H1 (cell line): Measurements from ENCODE around the gene PIK3R4. TPM values are rescaled to one million over a fixed set of nuclear protein-coding genes. Genes with fewer than 3 reads are reported as not detected.

ENCODE experiments used
- JUND ChIP-seq: IDR thresholded peaks from 2 replicates; pipeline ENCODE4 v1.6.1; 2011; ENCODE audit warnings: mild to moderate bottlenecking, improper control_type of control experiment, low read length
- RFX5 ChIP-seq: IDR thresholded peaks from 2 replicates; pipeline ENCODE4 v1.6.1; 2011; ENCODE audit warnings: low read depth, low read length, improper control_type of control experiment, borderline replicate concordance
- RNF2 ChIP-seq: fragments of 200-900, 300-1000 bp; sonication (generic); IDR thresholded peaks from 2 replicates; pipeline ENCODE4 v1.7.1; 2016; ENCODE audit warnings: borderline replicate concordance, low read depth, mild to moderate bottlenecking, antibody characterized with exemption, low read length; ENCODE audit not compliant: poor library complexity, severe bottlenecking; ENCODE audit errors: missing control alignments
- SUZ12 ChIP-seq: fragments of 200-600 bp; sonication (generic); IDR thresholded peaks from 2 replicates; pipeline ENCODE4 v1.6.1; 2012; ENCODE audit warnings: mild to moderate bottlenecking, inconsistent platforms, low read length, moderate library complexity, mixed read lengths
- ZNF274 ChIP-seq: IDR thresholded peaks from 2 replicates; pipeline ENCODE4 v1.7.0; 2012; ENCODE audit warnings: low read length, borderline replicate concordance; ENCODE audit errors: extremely low read depth
- polyA plus RNA-seq, 7 experiments: library from polyadenylated mRNA; depleted of rRNA in 3 of 7; stranded (reverse) in 5 of 7; unstranded in 2 of 7; fragments of >200 nt in 5 of 7; fragments of 200-250 nt in 2 of 7; gene quantifications; 1 replicate in 5 of 7; 2 replicates in 1 of 7; 4 replicates in 1 of 7; pipeline versions ENCODE4 v1.2.1 to v1.2.3, GENCODE V29; 2011 to 2013; ENCODE audit warnings: missing spikeins in 2 of 7, mixed read lengths in 2 of 7
- total RNA-seq: library from RNA; stranded (reverse); fragmentation: NEBNext Ultra II Directional; extraction: Animal tissue kit (Norgen Biotek cat#: 25700); gene quantifications from 2 replicates; pipeline ENCODE4 v1.2.1, GENCODE V29; 2021
- TF ChIP-seq, protein P1 (sequence below): fragments of 300-600 bp; sonication (generic); IDR thresholded peaks from 2 replicates; pipeline ENCODE4 v1.7.1; 2012; ENCODE audit warnings: low read length, moderate library complexity, mild to moderate bottlenecking, inconsistent platforms; ENCODE audit not compliant: insufficient replicate concordance
- TF ChIP-seq, protein P2 (sequence below): IDR thresholded peaks from 2 replicates; pipeline ENCODE4 v1.6.1; 2011; ENCODE audit warnings: low read length, improper control_type of control experiment

PIK3R4 gene
- total and polyA plus RNA-seq, 2 of the 8 experiments (the other 6 are each of a cell fraction or from before 2014, with no cell fraction given): 43.8 to 87.4 TPM

DNA sequence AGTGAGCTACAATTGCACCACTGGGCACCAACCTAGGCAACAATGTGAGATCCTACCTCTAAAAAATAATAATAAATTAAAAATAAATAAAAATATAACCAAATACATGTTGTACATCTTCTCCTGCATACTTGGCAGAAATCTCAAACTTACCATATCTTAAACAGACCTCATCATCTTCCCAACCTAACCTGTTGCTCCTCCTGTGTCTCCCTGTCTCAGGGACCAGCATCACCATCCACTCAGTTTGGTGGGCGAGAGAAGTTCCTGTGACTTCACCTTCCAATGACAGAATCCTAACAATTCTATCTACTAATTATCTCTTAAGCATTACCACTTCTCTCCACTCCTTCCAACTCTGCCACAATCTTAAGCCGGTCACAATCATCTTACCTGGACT, 3.3 kb downstream of the PIK3R4 start (continued):
- TF ChIP-seq, protein P1, sequence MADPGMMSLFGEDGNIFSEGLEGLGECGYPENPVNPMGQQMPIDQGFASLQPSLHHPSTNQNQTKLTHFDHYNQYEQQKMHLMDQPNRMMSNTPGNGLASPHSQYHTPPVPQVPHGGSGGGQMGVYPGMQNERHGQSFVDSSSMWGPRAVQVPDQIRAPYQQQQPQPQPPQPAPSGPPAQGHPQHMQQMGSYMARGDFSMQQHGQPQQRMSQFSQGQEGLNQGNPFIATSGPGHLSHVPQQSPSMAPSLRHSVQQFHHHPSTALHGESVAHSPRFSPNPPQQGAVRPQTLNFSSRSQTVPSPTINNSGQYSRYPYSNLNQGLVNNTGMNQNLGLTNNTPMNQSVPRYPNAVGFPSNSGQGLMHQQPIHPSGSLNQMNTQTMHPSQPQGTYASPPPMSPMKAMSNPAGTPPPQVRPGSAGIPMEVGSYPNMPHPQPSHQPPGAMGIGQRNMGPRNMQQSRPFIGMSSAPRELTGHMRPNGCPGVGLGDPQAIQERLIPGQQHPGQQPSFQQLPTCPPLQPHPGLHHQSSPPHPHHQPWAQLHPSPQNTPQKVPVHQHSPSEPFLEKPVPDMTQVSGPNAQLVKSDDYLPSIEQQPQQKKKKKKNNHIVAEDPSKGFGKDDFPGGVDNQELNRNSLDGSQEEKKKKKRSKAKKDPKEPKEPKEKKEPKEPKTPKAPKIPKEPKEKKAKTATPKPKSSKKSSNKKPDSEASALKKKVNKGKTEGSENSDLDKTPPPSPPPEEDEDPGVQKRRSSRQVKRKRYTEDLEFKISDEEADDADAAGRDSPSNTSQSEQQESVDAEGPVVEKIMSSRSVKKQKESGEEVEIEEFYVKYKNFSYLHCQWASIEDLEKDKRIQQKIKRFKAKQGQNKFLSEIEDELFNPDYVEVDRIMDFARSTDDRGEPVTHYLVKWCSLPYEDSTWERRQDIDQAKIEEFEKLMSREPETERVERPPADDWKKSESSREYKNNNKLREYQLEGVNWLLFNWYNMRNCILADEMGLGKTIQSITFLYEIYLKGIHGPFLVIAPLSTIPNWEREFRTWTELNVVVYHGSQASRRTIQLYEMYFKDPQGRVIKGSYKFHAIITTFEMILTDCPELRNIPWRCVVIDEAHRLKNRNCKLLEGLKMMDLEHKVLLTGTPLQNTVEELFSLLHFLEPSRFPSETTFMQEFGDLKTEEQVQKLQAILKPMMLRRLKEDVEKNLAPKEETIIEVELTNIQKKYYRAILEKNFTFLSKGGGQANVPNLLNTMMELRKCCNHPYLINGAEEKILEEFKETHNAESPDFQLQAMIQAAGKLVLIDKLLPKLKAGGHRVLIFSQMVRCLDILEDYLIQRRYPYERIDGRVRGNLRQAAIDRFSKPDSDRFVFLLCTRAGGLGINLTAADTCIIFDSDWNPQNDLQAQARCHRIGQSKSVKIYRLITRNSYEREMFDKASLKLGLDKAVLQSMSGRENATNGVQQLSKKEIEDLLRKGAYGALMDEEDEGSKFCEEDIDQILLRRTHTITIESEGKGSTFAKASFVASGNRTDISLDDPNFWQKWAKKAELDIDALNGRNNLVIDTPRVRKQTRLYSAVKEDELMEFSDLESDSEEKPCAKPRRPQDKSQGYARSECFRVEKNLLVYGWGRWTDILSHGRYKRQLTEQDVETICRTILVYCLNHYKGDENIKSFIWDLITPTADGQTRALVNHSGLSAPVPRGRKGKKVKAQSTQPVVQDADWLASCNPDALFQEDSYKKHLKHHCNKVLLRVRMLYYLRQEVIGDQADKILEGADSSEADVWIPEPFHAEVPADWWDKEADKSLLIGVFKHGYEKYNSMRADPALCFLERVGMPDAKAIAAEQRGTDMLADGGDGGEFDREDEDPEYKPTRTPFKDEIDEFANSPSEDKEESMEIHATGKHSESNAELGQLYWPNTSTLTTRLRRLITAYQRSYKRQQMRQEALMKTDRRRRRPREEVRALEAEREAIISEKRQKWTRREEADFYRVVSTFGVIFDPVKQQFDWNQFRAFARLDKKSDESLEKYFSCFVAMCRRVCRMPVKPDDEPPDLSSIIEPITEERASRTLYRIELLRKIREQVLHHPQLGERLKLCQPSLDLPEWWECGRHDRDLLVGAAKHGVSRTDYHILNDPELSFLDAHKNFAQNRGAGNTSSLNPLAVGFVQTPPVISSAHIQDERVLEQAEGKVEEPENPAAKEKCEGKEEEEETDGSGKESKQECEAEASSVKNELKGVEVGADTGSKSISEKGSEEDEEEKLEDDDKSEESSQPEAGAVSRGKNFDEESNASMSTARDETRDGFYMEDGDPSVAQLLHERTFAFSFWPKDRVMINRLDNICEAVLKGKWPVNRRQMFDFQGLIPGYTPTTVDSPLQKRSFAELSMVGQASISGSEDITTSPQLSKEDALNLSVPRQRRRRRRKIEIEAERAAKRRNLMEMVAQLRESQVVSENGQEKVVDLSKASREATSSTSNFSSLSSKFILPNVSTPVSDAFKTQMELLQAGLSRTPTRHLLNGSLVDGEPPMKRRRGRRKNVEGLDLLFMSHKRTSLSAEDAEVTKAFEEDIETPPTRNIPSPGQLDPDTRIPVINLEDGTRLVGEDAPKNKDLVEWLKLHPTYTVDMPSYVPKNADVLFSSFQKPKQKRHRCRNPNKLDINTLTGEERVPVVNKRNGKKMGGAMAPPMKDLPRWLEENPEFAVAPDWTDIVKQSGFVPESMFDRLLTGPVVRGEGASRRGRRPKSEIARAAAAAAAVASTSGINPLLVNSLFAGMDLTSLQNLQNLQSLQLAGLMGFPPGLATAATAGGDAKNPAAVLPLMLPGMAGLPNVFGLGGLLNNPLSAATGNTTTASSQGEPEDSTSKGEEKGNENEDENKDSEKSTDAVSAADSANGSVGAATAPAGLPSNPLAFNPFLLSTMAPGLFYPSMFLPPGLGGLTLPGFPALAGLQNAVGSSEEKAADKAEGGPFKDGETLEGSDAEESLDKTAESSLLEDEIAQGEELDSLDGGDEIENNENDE: no peak
- TF ChIP-seq SUZ12 (no peak), RNF2 (no peak), ZNF274 (no peak), JUND (no peak), RFX5 (no peak)
- TF ChIP-seq, protein P2, sequence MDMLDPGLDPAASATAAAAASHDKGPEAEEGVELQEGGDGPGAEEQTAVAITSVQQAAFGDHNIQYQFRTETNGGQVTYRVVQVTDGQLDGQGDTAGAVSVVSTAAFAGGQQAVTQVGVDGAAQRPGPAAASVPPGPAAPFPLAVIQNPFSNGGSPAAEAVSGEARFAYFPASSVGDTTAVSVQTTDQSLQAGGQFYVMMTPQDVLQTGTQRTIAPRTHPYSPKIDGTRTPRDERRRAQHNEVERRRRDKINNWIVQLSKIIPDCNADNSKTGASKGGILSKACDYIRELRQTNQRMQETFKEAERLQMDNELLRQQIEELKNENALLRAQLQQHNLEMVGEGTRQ: no peak
